EH (cell line): ENCODE results near the gene PCSK6.
A peak's percentile ranks its signal among the peaks of the same experiment; 100 is the strongest.

Experiments used
- DNase-seq: peaks from one replicate; pipeline ENCODE4 v3.0.0-alpha.2; 2015; ENCODE audit warnings: low read depth

The PCSK6 gene

GRCh38 chr15:101489599-101490407 is at the start of gene PCSK6:
Gene PCSK6 (minus strand): TSS chr15:101489707. CDS start chr15:101489670, 37 bp downstream.
- peak; percentile 21 for DNase-seq

DNA sequence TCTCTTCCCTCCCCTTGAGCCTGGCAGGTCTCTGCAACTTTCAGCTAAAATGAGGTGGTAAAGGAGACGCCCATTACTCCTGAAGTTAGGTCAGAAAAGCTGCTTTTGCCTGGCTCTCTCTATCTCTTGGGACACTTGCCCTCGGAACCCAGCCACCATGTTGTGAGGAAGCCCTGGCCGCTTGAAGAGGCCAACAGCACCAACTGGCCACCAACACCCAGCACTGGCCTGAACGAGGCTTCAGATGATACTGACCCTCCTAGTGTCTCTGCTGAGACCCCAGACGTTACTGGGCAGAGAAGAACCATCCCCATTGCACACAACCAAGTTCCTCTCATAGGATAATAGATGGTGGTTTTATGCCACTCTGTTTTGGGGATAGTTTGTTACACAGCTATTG is 49.5 kb upstream of the PCSK6 start:
- no peak for DNase-seq

- no peak for DNase-seq
These were observed 48.7 kb upstream of the PCSK6 start for GRCh38 chr15:101538177-101538576.

GRCh38 chr15:101537483-101538080 is 48.1 kb upstream of the PCSK6 start:
- DNase-seq: peak; percentile 24

DNA sequence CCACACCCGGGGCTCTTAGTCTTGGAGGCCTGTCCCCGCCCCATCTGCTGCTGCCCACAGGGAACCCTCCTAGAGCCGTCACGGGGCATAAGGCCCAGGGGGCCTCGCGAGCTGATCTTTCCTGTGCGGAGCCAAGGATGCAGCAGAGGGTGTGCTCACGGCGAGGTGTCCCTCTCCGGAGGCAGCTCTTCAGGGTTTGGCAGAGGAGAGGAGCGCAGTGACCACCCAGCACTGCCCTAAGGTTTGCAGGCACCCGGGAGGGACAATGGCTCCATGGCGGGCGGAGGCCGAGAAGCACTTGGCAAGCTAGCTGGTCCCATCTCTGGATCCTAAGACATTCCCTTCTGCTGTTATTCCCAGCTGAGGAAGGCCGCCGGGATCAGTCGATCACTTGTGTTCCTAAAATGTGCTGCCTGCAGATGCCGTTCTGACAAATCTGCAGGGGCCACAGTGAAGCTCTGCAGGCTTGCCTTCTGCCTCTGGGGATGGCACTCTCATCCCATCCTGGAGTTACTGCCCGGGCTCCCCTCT is 47.4 kb upstream of the PCSK6 start:
- no peak for DNase-seq

- no peak for DNase-seq
These were observed 46.8 kb upstream of the PCSK6 start for GRCh38 chr15:101536166-101536874.

DNA sequence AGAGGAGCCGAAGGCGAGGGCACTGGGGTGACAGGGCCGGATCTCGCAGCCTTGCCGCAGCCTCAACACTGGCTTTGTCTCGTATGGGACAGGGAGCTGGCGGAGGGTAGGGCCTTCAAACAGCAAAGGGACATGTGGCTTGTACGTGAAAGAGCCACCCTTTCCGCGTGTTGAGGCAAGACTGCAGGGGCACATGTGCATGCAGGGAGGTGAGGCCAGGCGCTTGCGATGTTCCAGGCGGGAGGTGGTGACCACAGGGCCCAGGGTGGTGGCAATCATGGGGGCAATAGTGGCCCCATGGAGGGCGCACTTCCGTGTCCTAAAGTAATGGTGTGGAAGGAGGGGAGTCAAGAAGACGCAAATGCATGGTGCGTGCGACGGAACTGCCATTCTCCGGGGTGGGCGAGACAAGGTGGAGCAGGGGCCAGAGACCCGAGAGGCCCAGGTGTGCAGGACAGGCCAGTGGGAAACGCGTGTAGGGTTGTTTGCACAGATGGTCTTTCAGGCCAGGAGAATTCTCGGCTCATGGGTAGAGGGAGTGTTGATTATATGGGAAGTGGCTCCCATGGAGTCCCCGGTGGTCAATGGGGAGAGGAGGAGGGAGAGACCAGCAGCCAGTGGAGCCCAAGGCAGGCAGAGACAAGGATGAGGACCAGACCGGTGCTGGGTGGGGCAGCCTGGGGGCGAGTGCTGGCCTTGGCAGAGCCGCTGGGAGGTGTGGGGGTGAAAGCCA is 45.8 kb upstream of the PCSK6 start:
- DNase-seq: no peak

GRCh38 chr15:101534376-101534970 is 45.0 kb upstream of the PCSK6 start:
- no peak for DNase-seq

- DNase-seq: no peak
These were observed 44.0 kb upstream of the PCSK6 start for GRCh38 chr15:101533371-101534140.

GRCh38 chr15:101532865-101533264 is 43.4 kb upstream of the PCSK6 start:
- no peak for DNase-seq

GRCh38 chr15:101531170-101531569 is 41.7 kb upstream of the PCSK6 start:
- no peak for DNase-seq

DNA sequence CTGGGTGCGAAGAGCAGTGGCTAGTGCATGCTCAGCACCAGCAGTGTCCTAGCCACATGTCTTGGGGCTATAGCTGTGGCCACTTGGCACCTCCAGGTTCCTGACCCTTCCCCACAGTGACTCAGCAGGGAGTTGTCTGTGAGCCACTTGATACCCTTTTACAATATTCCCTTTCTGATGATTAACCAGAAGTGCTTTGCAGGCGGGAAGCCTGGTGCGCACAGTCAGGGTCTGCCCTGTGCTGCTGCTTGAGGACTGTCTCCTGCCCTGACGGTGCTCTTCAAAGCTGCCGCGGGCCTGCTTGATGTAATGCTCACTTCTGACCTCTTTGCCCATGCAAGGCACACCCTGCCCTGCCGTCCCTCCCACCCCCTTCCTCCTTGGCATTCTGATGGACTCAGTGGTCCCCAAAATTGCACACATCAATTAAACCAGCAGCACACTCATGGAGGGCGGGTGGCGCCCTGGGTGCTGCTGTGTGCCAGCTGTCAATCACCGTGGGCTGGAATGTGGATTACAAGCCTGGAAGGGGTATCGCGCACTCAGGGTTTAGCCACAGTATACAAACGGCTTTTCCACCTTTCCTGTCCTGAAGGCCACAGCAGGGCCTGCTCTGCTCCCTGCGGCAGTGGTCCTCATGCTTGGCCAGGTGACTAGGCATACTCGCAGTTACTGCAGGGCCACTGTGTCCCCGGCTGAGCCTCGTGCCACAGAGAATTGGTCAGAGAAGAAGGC is 40.9 kb upstream of the PCSK6 start:
- no peak for DNase-seq

- DNase-seq: no peak
These were observed 39.4 kb upstream of the PCSK6 start for GRCh38 chr15:101528917-101529299.

DNA sequence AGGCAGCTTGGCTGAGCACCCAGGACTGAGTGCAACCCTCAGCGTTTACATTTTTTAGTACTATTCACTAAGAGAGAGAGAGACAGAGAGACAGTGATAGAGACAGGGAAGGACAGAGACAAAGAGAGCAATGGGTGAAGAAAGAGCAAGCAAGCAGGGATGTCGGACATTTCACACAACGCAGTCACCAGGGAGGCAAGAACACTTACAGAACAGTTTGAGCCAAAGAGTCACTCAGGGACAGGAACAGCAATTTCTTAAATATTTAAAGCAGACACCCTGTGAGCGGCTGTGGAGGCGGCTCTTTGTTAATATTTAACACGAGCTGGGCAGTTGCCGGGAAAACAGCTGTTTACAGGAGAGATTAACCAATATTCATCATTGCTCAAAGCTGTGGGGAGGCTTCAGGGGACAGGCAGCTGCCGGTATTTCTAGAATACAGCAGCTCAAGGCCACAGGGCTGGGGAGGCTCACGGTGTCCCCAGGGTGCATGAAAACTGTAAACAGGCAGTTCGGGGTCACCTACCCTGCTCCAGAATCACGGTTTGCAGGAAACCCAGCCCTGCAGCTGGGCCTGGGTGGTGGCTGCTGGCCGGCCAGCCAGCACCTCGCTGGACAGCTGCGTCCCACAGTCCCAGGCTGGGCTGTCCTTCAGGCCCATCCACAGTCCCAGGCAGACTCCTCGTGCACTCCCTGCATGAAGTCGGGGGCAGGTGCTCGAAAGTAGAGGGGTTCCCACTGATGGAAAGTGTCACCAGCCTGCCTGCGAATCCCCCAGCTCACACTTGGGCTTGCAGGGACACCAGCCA is 38.8 kb upstream of the PCSK6 start:
- no peak for DNase-seq

GRCh38 chr15:101526890-101527289 is 37.4 kb upstream of the PCSK6 start:
- no peak for DNase-seq

DNA sequence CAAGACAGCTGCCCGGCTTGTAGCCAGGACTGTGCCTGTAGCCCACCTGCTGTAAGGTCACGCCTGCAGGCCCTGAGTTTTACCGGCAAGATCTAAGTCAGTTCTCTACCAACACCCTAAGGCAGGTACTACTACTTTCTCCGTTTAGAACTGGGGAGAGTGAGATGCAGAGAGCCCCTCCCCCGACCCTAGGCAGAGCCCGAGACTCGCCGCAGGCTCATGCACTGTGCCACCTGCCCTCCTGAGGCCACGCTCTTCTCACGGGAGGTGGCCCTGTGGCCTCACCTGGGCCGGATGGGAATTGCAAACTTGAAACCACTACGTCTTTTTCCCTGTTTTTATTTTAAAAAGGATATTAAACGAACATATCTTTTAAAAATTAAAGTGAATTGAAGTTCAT is 36.9 kb upstream of the PCSK6 start:
- no peak for DNase-seq

DNA sequence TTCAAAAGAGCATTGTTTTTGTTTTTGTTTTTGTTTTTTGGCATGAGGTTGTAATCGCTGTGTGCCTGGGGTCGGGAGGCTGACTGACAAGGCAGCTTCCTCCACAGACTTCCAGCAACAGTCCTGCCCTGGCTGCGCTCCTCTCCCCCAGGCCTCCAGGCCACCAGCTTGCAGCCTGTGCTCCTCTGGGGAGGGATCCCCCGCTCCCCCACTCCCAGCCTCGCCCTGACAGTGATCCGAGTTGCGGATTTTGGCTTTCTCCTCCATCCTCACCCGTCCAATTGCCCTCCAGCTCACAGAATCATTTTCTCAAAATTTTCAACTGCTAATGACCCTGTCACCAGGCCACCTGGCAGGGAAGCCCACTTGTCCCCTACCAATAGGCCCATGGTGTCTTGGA is 36.5 kb upstream of the PCSK6 start:
- DNase-seq: no peak

DNA sequence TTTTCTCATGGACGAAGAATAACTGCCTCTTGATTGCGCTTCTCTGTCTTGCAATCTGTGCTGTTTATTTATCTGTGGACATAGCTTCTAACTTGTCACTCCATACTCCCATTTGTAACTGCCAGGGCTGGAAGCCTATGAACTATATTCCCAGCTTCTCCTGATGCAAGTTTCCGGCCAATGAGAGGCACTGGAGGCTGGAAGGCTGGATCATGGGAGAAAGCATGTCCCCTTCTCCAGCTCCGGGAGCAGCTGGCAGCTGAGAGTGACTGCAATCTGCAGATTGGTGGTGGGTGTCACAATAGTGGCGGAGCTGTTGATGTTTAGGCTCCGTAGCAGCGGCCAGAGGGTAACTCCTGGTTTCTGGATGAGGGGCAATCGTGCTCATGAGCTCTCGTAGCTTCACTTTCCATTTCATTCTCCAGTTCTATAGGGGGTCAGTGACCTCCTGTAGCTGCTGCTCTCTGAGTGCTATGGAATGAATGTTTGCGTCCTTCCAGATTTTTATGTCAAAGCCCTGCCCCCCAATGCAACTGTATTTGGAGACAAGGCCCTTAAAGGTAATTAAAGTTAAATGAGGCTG is 35.7 kb upstream of the PCSK6 start:
- no peak for DNase-seq

- DNase-seq: no peak
These were observed 34.0 kb upstream of the PCSK6 start for GRCh38 chr15:101523560-101523940.
